Neuron (in vitro differentiated cells): Measurements from ENCODE around the gene ULBP2.
"Not testable (repeated sequence)": the region's sequence is repeated elsewhere in the genome, so short reads cannot be mapped to it uniquely, and the experiment has no call there.

Experiments used
- H2AFZ ChIP-seq: one replicate; pipeline ENCODE4 v1.6.1; 2013; ENCODE audit warnings: low read depth, mild to moderate bottlenecking, inconsistent platforms, low read length, moderate library complexity
- H3K27me3 ChIP-seq: one replicate; pipeline ENCODE4 v1.6.1; 2013; ENCODE audit warnings: low read length; ENCODE audit not compliant: insufficient read depth
- H3K36me3 ChIP-seq: one replicate; pipeline ENCODE4 v1.6.1; 2013; ENCODE audit warnings: low read length; ENCODE audit not compliant: insufficient read depth
- H3K4me1 ChIP-seq: one replicate; pipeline ENCODE4 v1.6.1; 2013; ENCODE audit warnings: low read length; ENCODE audit not compliant: insufficient read depth
- H3K4me3 ChIP-seq: 2 replicates; pipeline ENCODE4 v1.5.1; 2013; ENCODE audit warnings: mild to moderate bottlenecking, low read length, moderate library complexity
- H3K9me3 ChIP-seq: one replicate; pipeline ENCODE4 v1.6.1; 2013; ENCODE audit warnings: low read length

Gene ULBP2

DNA sequence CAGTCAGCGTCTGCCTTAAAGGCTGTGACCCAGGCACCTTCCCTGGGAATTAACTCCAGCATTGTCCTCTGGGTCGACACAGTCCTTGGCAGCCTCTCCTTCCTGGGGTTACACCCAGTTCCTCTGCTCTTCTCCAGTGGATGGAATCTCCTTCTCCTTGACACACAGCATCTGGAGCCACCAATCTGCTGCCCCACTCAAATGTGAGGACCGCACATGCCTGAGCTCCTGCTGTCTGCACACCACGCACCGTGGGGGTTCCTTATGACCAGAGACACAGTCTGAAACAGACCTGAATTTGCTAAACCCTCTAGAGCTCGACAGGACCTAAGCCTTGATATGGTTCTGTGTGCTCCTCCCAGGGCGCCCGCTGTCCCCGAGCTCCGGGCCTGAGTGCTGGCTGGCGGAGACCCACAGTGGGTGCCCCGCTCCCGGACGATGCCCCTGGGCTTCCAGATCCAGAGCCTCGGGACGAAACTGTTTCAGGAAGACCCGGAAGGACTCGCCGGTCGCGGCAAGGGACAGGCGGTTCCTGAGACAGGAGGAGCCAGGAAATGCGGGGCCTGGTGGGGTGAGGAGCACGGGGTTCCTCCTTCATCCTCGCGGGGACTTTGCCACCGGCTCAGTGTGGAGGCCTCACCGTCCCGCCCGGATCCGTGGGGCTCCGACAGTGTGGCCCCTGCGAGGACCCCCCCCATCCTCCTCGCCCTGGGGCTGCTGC is 16.4 kb upstream of the ULBP2 start:
- Histone ChIP-seq H3K27me3 (peaks cover 47% of the 10 kb centered on the region), H3K4me3 (peak overlapping the region; percentile 47), H3K36me3 (no peaks in the 10 kb centered on the region), H3K4me1 (peaks cover 16% of the 10 kb centered on the region), H3K9me3 (peaks cover 3% of the 10 kb centered on the region), H2AFZ (peak overlapping the region; percentile 74)

DNA sequence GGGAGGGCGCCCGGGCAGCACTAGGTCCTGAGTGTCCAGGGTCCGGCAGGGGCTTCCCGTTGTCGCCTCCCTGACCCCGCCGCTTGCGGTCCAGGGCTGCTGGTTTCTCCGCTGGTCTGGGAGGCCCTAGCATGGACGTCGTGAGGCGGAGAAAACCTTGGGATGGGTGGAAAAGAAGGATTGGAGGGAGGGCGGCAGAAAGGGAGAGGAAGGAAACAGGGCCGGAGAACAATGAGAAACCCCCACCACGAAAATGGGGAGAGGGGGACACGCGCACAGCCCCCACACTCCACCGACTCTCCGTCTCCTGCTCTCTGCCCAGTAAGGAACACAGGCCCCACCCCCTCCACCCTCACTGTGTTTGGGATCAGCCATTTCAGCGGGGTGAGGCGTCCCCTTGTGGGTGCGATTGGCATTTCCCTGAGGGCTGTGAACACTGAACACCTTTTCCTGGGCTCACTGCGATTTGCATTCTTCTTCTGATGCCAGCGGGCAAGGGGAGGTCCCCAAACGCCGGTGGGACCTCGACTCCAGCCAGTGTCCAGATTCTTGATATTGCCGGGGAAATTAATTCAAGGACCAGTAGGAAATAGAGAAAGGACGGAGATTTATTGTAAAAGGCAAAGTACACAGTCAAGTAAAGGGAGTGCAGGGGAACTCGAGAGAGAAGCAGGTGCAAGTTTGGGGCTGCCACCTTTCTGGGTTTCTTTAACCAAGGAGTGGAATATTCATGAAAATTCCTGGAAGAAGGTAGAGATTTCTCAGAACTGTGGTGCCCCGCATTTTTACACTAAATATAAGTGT is 15.6 kb upstream of the ULBP2 start:
- H3K27me3 ChIP-seq, result peaks cover 40% of the 10 kb centered on the region
- peak overlapping the region; percentile 74 for H2AFZ ChIP-seq
- no peaks in the 10 kb centered on the region for H3K36me3 ChIP-seq
- H3K9me3 ChIP-seq, result peaks cover 3% of the 10 kb centered on the region
- H3K4me1 ChIP-seq, result peaks cover 16% of the 10 kb centered on the region
- H3K4me3 ChIP-seq, result peak overlapping the region; percentile 47

DNA sequence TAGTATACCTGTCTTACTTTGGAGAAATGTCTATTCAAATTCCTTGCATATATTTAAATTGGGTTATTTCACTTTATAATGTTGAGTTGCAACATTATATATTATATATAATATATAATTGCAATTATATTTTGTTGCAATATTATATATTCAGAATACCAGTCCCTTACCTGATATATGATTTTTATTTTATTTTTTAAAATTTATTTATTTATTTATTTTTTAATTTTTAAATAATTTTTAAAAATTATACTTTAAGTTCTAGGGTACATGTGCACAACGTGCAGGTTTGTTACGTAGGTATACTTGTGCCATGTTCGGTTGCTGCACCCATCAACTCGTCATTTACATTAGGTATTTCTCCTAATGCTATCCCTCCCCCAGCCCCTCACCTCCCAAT is 14.8 kb upstream of the ULBP2 start:
- not testable (repeated sequence) for H2AFZ ChIP-seq, H3K9me3 ChIP-seq, H3K36me3 ChIP-seq, H3K4me3 ChIP-seq
- H3K4me1 ChIP-seq, result peaks cover 16% of the 10 kb centered on the region
- H3K27me3 ChIP-seq, result peaks cover 35% of the 10 kb centered on the region

DNA sequence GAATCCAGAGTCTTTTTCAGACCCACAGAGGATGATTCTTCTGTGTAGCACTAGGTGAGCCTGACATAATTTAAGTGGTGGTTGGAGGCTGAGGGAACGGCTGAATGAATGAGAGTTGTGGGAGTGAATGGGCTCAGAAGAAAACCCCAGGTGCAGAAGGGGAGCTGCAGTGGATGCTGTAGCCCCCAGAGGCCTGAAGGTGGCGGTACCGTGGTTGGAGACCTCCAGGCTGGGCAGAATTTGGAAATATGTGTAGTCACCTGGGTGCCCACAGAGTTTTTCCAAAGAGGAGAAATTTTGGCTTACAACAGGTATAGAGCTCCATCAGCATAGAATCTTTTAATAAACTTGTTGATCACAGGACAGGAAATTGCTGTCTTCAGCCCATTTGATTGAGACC is 12.4 kb upstream of the ULBP2 start:
- Histone ChIP-seq H2AFZ (no peak overlapping the region), H3K9me3 (peaks cover 2% of the 10 kb centered on the region), H3K36me3 (no peaks in the 10 kb centered on the region), H3K4me1 (peaks cover 8% of the 10 kb centered on the region), H3K4me3 (no peak overlapping the region), H3K27me3 (peaks cover 32% of the 10 kb centered on the region)

DNA sequence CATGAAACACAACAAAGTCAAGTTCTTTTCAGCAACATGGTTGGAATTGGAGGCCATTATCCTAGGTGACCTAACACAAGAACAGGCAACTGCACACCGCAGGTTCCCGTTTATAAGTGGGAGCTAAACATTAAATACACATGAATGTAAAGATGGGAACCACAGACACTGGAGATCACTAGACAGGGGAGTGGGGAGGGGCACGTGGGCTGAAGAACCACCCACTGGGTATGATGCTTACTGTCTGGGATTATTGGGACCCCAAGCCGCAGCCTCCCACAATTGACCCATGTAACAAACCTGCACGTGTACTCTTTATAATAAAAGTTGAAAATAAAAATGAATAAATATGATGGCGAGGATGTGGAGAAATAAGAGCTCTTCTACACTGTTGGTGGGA is 10.3 kb upstream of the ULBP2 start:
- H3K9me3 ChIP-seq, result no peaks in the 10 kb centered on the region
- H3K27me3 ChIP-seq, result peaks cover 37% of the 10 kb centered on the region
- H3K36me3 ChIP-seq, result no peaks in the 10 kb centered on the region
- H2AFZ ChIP-seq, result no peak overlapping the region
- peaks cover 3% of the 10 kb centered on the region for H3K4me1 ChIP-seq
- H3K4me3 ChIP-seq, result no peak overlapping the region

DNA sequence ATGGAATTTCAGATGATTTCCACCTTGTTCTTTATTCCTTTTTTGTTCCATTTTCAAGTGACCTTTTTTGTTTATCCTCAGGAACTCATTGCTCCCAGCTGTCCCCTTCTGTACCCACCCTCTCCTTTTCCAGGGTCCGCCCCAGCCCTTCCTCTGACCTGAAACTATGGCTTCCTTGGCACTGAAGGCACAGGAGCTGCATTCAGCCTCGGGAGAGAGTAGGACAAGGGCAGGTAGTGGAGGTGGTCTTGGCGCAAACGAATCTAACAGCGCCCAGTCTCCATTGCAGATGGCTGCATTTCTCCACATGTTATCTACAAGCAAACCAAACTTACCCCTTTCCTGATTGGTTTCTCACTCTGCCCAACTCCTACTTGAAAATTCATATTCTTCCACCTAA is 8.8 kb upstream of the ULBP2 start:
- H3K36me3 ChIP-seq, result no peaks in the 10 kb centered on the region
- no peaks in the 10 kb centered on the region for H3K9me3 ChIP-seq
- no peak overlapping the region for H2AFZ ChIP-seq
- peaks cover 3% of the 10 kb centered on the region for H3K4me1 ChIP-seq
- H3K4me3 ChIP-seq, result no peak overlapping the region
- H3K27me3 ChIP-seq, result peaks cover 49% of the 10 kb centered on the region

DNA sequence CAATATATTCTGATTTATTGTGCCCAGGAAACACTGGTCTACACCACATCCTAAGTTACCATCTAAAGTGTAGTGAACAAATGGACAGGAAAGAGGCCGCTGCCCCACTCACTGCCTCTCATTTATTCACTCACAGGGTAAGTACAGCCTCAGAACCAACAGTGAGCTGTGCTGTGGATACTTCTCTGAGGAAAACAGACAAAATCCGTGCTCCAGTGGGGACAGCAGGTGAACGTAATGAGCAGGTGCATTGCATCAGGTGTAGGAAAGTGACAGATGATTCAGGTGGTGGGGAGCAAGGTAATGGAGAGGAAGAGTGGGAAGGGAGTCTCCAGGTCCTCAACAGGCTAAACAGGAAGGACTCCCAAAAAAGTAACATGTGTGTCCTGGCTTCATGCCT is 8.4 kb upstream of the ULBP2 start:
- H2AFZ ChIP-seq, result no peak overlapping the region
- H3K27me3 ChIP-seq, result peaks cover 54% of the 10 kb centered on the region
- peaks cover 7% of the 10 kb centered on the region for H3K4me1 ChIP-seq
- no peaks in the 10 kb centered on the region for H3K36me3 ChIP-seq
- H3K4me3 ChIP-seq, result no peak overlapping the region
- H3K9me3 ChIP-seq, result no peaks in the 10 kb centered on the region

DNA sequence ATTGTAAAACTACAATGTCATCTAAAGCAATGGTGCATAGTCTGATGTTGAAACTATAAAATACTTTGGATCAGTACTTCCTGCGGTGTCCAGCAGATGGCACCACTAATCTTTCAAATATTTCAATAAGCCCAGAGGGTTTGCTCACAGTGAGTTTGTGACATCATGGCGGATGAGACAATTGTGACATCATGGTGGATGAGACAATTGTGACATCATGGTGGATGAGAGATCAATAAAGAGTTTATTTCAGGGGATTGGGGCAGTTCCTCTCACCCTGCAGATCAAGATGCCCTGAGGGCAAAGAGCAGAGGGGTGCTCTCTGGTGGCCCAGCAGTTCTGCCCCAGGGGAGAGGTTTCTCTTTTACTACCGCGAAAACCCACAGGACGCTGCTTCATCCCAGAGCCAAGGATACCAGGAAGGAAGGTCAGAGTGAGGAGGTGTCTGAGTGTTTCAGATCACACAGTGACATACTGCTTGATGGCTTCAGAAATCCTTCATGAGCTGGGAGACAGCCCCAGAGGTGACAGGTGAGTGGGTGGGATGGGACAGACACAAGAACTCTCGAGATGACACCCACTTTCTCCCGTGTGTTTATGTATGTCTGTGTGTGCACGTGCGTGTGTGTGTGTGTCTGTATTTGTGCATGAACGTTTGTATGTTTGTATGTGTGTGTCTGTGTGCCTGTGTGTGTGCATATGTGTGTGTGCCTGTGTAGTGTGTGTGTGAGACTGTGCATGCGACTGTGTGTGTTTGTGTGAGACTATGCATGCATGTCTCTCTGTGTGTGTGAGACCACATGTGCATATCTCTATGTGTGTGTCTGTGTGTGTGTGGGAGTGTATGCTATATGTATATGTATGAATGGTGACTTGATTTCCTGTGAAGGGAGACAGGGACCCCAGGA is 7.3 kb upstream of the ULBP2 start:
- Histone ChIP-seq H3K4me3 (no peak overlapping the region), H3K9me3 (no peaks in the 10 kb centered on the region), H3K27me3 (peaks cover 58% of the 10 kb centered on the region), H2AFZ (no peak overlapping the region), H3K36me3 (no peaks in the 10 kb centered on the region), H3K4me1 (peaks cover 12% of the 10 kb centered on the region)

DNA sequence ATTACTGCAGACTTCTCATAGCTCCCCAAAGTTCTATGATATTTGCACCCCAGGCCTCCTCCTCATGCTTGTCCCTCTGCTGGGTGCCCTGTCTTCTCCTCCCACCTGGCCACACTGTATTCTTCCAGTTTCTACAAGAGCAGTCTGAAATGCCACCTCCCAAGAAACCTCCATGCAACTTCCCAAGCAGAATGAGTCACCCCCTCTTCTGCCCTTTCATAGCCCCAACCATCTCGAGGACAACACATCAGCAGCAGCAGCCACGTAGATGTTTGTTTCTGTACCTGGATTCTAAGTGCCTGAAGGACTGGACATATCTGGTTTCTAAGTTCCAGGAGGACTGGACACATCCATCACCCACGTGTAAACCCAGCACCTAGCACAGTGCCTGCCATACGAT is 6.6 kb upstream of the ULBP2 start:
- Histone ChIP-seq H3K4me1 (peaks cover 12% of the 10 kb centered on the region), H3K36me3 (no peaks in the 10 kb centered on the region), H3K4me3 (no peak overlapping the region), H3K9me3 (no peaks in the 10 kb centered on the region), H2AFZ (no peak overlapping the region), H3K27me3 (peaks cover 63% of the 10 kb centered on the region)

DNA sequence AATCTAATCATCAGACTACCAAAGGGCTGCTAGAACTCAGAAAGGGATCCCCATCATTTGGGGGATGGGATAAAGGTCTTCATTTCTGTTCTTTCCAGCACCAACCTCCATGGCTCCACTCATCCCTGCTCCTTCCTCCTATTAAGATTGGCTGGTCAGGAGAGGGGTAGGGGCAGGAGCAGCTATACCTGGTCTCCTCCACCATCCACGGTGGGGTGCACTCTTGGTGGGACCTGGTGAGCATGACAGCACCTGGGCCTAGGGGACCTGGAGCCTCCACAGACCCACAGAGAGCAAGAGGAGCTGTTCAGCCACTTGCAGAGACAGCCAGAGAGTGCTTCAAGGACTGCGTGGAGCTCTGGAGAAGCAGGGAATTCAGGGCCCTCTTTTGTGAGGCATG is 6.1 kb upstream of the ULBP2 start:
- H2AFZ ChIP-seq, result no peak overlapping the region
- H3K36me3 ChIP-seq, result no peaks in the 10 kb centered on the region
- no peaks in the 10 kb centered on the region for H3K9me3 ChIP-seq
- peaks cover 12% of the 10 kb centered on the region for H3K4me1 ChIP-seq
- peaks cover 67% of the 10 kb centered on the region for H3K27me3 ChIP-seq
- H3K4me3 ChIP-seq, result no peak overlapping the region

DNA sequence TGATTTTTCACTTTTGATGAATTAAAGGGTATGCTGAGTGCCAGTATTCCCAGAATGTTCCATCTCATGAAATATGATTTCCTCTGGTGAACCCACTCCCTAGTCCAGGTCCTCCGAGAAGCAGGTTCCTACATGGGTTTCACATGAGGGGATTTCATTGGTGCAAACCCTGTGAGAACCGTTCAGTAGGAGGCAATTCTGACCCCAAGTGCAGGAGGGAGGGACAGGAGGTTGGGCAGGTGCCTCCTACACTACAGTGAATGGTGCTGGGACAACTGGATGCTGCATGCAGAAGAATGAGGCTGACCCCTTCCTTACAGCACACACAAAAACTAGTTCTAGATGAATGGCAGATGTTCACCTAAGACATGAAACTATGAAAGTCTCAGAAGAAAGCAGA is 5.1 kb upstream of the ULBP2 start:
- no peak overlapping the region for H3K4me3 ChIP-seq
- peaks cover 69% of the 10 kb centered on the region for H3K27me3 ChIP-seq
- no peak overlapping the region for H2AFZ ChIP-seq
- peaks cover 12% of the 10 kb centered on the region for H3K4me1 ChIP-seq
- no peaks in the 10 kb centered on the region for H3K9me3 ChIP-seq
- H3K36me3 ChIP-seq, result no peaks in the 10 kb centered on the region

DNA sequence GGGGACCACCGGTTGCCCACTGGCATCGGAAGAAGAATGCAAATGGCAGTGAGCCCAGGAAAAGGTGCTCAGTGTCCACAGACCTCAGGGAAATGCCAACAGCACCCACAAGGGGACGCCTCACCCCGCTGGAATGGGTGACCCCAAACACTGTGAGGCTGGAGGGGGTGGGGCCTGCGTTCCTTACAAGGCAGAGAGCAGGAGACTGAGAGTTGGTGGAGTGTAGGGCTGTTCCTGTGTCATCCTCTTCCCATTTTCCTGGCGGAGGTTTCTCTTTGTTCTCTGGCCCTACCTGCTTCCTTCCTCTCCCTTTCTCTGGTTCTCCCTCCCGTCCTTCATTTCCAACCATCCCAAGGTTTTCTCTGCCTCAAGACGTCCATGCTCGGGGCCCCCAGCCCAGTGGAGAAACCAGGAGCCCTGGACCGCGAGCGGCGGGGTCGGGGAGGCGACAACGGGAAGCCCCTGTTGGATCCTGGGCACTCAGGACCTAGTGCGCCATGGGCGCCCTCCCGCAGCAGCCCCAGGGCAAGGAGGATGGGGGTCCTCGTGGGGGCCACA is 3.7 kb upstream of the ULBP2 start:
- not testable (repeated sequence) for H3K4me3 ChIP-seq

More for the DNA sequence above, 3.7 kb upstream of the ULBP2 start:
- not testable (repeated sequence) for H3K36me3 ChIP-seq, H3K9me3 ChIP-seq, H2AFZ ChIP-seq
- peaks cover 76% of the 10 kb centered on the region for H3K27me3 ChIP-seq
- peaks cover 16% of the 10 kb centered on the region for H3K4me1 ChIP-seq
